Astrocyte (in vitro differentiated cells and primary cell): ENCODE measurements around the gene GRB10.

Source experiments
- EZH2 ChIP-seq: IDR thresholded peaks from 2 replicates; pipeline ENCODE4 v1.6.1; 2012; ENCODE audit warnings: mild to moderate bottlenecking, low read length, inconsistent platforms; ENCODE audit not compliant: insufficient read depth
- TF ChIP-seq, protein P1 (sequence below): IDR thresholded peaks from 2 replicates; pipeline ENCODE4 v1.5.1; 2011; ENCODE audit warnings: low read depth, mild to moderate bottlenecking, inconsistent platforms, low read length, moderate library complexity; ENCODE audit not compliant: insufficient read depth

DNA sequence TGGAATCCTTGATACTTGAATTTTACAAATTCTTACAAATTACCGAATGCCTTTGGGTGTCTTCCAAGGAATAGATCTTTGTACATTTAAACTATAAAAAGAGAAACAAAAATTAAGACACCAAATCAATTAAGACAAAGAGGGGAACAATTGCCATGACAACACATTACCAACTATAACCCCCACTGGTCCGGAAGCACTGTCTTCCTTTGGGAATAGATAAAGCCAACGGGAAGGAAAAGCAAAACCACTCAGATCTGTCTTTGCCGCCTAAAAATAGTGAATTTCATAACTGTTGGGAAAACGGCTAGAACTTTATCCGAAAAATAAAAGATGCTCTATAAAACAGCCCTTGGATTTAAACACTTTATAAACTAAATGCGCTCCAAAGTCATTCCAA is 37.4 kb downstream of the GRB10 start:
- TF ChIP-seq, protein P1, sequence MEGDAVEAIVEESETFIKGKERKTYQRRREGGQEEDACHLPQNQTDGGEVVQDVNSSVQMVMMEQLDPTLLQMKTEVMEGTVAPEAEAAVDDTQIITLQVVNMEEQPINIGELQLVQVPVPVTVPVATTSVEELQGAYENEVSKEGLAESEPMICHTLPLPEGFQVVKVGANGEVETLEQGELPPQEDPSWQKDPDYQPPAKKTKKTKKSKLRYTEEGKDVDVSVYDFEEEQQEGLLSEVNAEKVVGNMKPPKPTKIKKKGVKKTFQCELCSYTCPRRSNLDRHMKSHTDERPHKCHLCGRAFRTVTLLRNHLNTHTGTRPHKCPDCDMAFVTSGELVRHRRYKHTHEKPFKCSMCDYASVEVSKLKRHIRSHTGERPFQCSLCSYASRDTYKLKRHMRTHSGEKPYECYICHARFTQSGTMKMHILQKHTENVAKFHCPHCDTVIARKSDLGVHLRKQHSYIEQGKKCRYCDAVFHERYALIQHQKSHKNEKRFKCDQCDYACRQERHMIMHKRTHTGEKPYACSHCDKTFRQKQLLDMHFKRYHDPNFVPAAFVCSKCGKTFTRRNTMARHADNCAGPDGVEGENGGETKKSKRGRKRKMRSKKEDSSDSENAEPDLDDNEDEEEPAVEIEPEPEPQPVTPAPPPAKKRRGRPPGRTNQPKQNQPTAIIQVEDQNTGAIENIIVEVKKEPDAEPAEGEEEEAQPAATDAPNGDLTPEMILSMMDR: no peak
- TF ChIP-seq EZH2: no peak
